ENCODE data around the gene PKMYT1.

PKMYT1 gene

GRCh38 chr16:2950773-2951172, 29.5 kb downstream of the PKMYT1 start:
- H3K9ac ChIP-seq (ENCODE audit: low read depth, low read length, poor library complexity, severe bottlenecking), result no peak overlapping the region
- H3K4me1 ChIP-seq (ENCODE audit: insufficient read depth, low read length, poor library complexity, severe bottlenecking), result no peaks in the 10 kb centered on the region
- no peak overlapping the region for H3K4me2 ChIP-seq (ENCODE audit: low read depth, low read length, poor library complexity, severe bottlenecking)

GRCh38 chr16:2950353-2950724, 29.9 kb downstream of the PKMYT1 start:
- Histone ChIP-seq H3F3A (ENCODE audit: low read depth) (no peaks in the 10 kb centered on the region), H4K20me1 (ENCODE audit: insufficient read depth, low read length, poor library complexity, severe bottlenecking) (no peaks in the 10 kb centered on the region), H3K4me2 (ENCODE audit: low read depth, low read length, poor library complexity, severe bottlenecking) (no peak overlapping the region), H3K4me3 (ENCODE audit: low read length, poor library complexity, severe bottlenecking) (no peak overlapping the region), H3K9me2 (replicated peaks; ENCODE audit: low read depth, low read length) (no peaks in the 10 kb centered on the region), H3K27me3 (ENCODE audit: insufficient read depth, low read length, poor library complexity, severe bottlenecking) (no peaks in the 10 kb centered on the region), H3K79me2 (ENCODE audit: insufficient read depth, low read length) (no peaks in the 10 kb centered on the region), H3K4me1 (ENCODE audit: insufficient read depth, low read length, poor library complexity, severe bottlenecking) (no peaks in the 10 kb centered on the region), H3K9ac (ENCODE audit: low read depth, low read length, poor library complexity, severe bottlenecking) (no peak overlapping the region), H3K36me3 (ENCODE audit: insufficient read depth, low read length) (no peaks in the 10 kb centered on the region), H2AFZ (ENCODE audit: low read length) (no peak overlapping the region), H3K9me3 (ENCODE audit: insufficient read depth, low read depth, low read length) (no peaks in the 10 kb centered on the region)
- TF ChIP-seq EZH2phosphoT487 (IDR thresholded peaks at IDR 0.05; ENCODE audit: borderline replicate concordance) (no peak), CTCF (conservative IDR thresholded peaks at IDR 0.05; ENCODE audit: low read length) (no peak)

More at GRCh38 chr16:2950773-2951172, 29.5 kb downstream of the PKMYT1 start:
- Histone ChIP-seq H4K20me1 (ENCODE audit: insufficient read depth, low read length, poor library complexity, severe bottlenecking) (no peaks in the 10 kb centered on the region), H2AFZ (ENCODE audit: low read length) (no peak overlapping the region), H3K36me3 (ENCODE audit: insufficient read depth, low read length) (no peaks in the 10 kb centered on the region), H3K4me3 (ENCODE audit: low read length, poor library complexity, severe bottlenecking) (no peak overlapping the region), H3F3A (ENCODE audit: low read depth) (no peaks in the 10 kb centered on the region), H3K9me3 (ENCODE audit: insufficient read depth, low read depth, low read length) (no peaks in the 10 kb centered on the region), H3K79me2 (ENCODE audit: insufficient read depth, low read length) (no peaks in the 10 kb centered on the region), H3K9me2 (replicated peaks; ENCODE audit: low read depth, low read length) (no peaks in the 10 kb centered on the region), H3K27me3 (ENCODE audit: insufficient read depth, low read length, poor library complexity, severe bottlenecking) (no peaks in the 10 kb centered on the region)
- no peak for TF ChIP-seq CTCF (conservative IDR thresholded peaks at IDR 0.05; ENCODE audit: low read length)
- no peak for TF ChIP-seq EZH2phosphoT487 (IDR thresholded peaks at IDR 0.05; ENCODE audit: borderline replicate concordance)

GRCh38 chr16:2949705-2950352, 30.4 kb downstream of the PKMYT1 start:
- no peaks in the 10 kb centered on the region for H3K27me3 ChIP-seq (ENCODE audit: insufficient read depth, low read length, poor library complexity, severe bottlenecking)
- H3K4me1 ChIP-seq (ENCODE audit: insufficient read depth, low read length, poor library complexity, severe bottlenecking), result no peaks in the 10 kb centered on the region
- no peaks in the 10 kb centered on the region for H3K36me3 ChIP-seq (ENCODE audit: insufficient read depth, low read length)
- H3K9me2 ChIP-seq (replicated peaks; ENCODE audit: low read depth, low read length), result no peaks in the 10 kb centered on the region
- no peak for TF ChIP-seq EZH2phosphoT487 (IDR thresholded peaks at IDR 0.05; ENCODE audit: borderline replicate concordance)
- no peak for TF ChIP-seq CTCF (conservative IDR thresholded peaks at IDR 0.05; ENCODE audit: low read length)
- H3K9me3 ChIP-seq (ENCODE audit: insufficient read depth, low read depth, low read length), result no peaks in the 10 kb centered on the region
- H3K4me2 ChIP-seq (ENCODE audit: low read depth, low read length, poor library complexity, severe bottlenecking), result no peak overlapping the region
- no peaks in the 10 kb centered on the region for H4K20me1 ChIP-seq (ENCODE audit: insufficient read depth, low read length, poor library complexity, severe bottlenecking)
- no peak overlapping the region for H2AFZ ChIP-seq (ENCODE audit: low read length)
- no peaks in the 10 kb centered on the region for H3K79me2 ChIP-seq (ENCODE audit: insufficient read depth, low read length)
- no peak overlapping the region for H3K4me3 ChIP-seq (ENCODE audit: low read length, poor library complexity, severe bottlenecking)
- H3K9ac ChIP-seq (ENCODE audit: low read depth, low read length, poor library complexity, severe bottlenecking), result no peak overlapping the region
- H3F3A ChIP-seq (ENCODE audit: low read depth), result no peaks in the 10 kb centered on the region
